Psoas muscle (tissue), 8 donors: Measurements from ENCODE around the gene TOGARAM1. TPM values are rescaled to one million over a fixed set of nuclear protein-coding genes. Genes with fewer than 3 reads are reported as not detected.

Experiments
- ATAC-seq, 4 donors: fragments of 200-7000 bp; cut with Tn5 transposase; one replicate each; pipeline ENCODE4 v1.9.1; 2020; ENCODE audit warnings: moderate library complexity in 3 of 4, mild to moderate bottlenecking in 2 of 4
- DNase-seq, 2 donors: peaks; one replicate each; pipeline ENCODE4 v3.0.0-alpha.2; 2020
- H3K27ac ChIP-seq: fragments of 200-600 bp; one replicate; pipeline ENCODE4 v1.8.0; 2022
- H3K27me3 ChIP-seq, 3 donors: fragments of 200-600 bp in 1 of 3; one replicate each; pipeline versions ENCODE4 v1.6.1 to v1.8.0; 2013 to 2022; ENCODE audit warnings: low read length in 2 of 3, mild to moderate bottlenecking in 2 of 3, moderate library complexity in 1 of 3; ENCODE audit not compliant: insufficient read depth in 3 of 3
- H3K36me3 ChIP-seq, 2 donors: fragments of 200-600 bp in 1 of 2; one replicate each; pipeline versions ENCODE4 v1.6.1 to v1.8.0; 2013 to 2022; ENCODE audit warnings: low read depth in 1 of 2, mild to moderate bottlenecking in 1 of 2, moderate library complexity in 1 of 2; ENCODE audit not compliant: insufficient read depth in 1 of 2
- H3K4me1 ChIP-seq: fragments of 200-600 bp; one replicate; pipeline ENCODE4 v1.8.0; 2022
- H3K4me3 ChIP-seq: fragments of 200-600 bp; one replicate; pipeline ENCODE4 v1.8.0; 2022; ENCODE audit warnings: mild to moderate bottlenecking
- H3K9me3 ChIP-seq: fragments of 200-600 bp; one replicate; pipeline ENCODE4 v1.8.0; 2022
- CTCF ChIP-seq: fragments of 200-600 bp; IDR thresholded peaks from one replicate; pipeline ENCODE4 v1.8.0; 2022; ENCODE audit warnings: antibody characterized with exemption
- WGBS, 3 donors: extraction: QIAGEN DNeasy Blood & Tissue Kit; methylation state at CpG; one replicate each; pipeline versions ENCODE4 v1.1.6 to v1.1.7; 2013; 5-methylcytosine and 5-hydroxymethylcytosine counted together
- intact Hi-C, 2 donors: fragments of 100-400 bp; cut with DNase I; formaldehyde crosslinking; loops; one replicate each; pipeline versions ENCODE4 v1.11.0 to v1.14.2; 2022
- polyA plus RNA-seq, 3 donors: library from polyadenylated mRNA; stranded (reverse); fragments of 200-250 nt; gene quantifications; one replicate each; pipeline ENCODE4 v1.2.3, GENCODE V29; 2013
- total RNA-seq, 4 donors: library from RNA; stranded (reverse); fragmentation: NEBNext Ultra II Directional in 2 of 4; extraction: Animal tissue kit (Norgen Biotek cat#: 25700) in 2 of 4; gene quantifications; one replicate each; pipeline versions ENCODE4 v1.2.1 to v1.2.4, GENCODE V29; 2021 to 2023
- donor health status: healthy with polysubstance abuse.
- donor health status: DM: no; HTN: no; CAD: no; lungs with moderate emphysema.
- donor health status: Bipolar disorder and iron deficiency.
- donor health status: healthy.
- donor health status: DM: yes; HTN: yes; CAD: no.
- donor health status: DM: no; HTN: no; CAD: no.
- donor health status: DM: no; HTN: no; CAD: no.
- donor health status: DM: yes; HTN: yes; CAD: no.

Gene TOGARAM1
- total and polyA plus RNA-seq, 7 donors, result 5.1 to 16.0 (median 9.1) TPM

- no peaks in the 10 kb centered on the region for H3K27me3 ChIP-seq
- ATAC-seq, result no peak
- H3K27ac ChIP-seq, result no peak overlapping the region
- no peak for DNase-seq
- no peak for TF ChIP-seq CTCF
- no peaks in the 10 kb centered on the region for H3K4me1 ChIP-seq
- peaks cover 5% of the 10 kb centered on the region for H3K9me3 ChIP-seq
- H3K36me3 ChIP-seq, result peaks cover 4 to 47% of the 10 kb centered on the region in 2 donors
- H3K4me3 ChIP-seq, result no peak overlapping the region
- 97 to 100% (median 98%) methylated on average over 1 of the region's 1 CpG for WGBS, 3 donors
- intact Hi-C loops, result no loop called here
Measured at GRCh38 chr14:44942436-44942835, 19.6 kb upstream of the TOGARAM1 start.

GRCh38 chr14:44944107-44944506 is 17.9 kb upstream of the TOGARAM1 start:
- intact Hi-C loops, result no loop called here
- Histone ChIP-seq H3K4me1 (no peaks in the 10 kb centered on the region), H3K4me3 (no peak overlapping the region), H3K9me3 (peaks cover 9% of the 10 kb centered on the region), H3K27ac (no peak overlapping the region), H3K36me3 (peaks cover 4 to 46% of the 10 kb centered on the region in 2 donors), H3K27me3 (no peaks in the 10 kb centered on the region)
- ATAC-seq, result no peak
- no peak for TF ChIP-seq CTCF
- no peak for DNase-seq

GRCh38 chr14:44945264-44945663 is 16.7 kb upstream of the TOGARAM1 start:
- Histone ChIP-seq H3K27me3 (no peaks in the 10 kb centered on the region), H3K36me3 (peaks cover 4 to 43% of the 10 kb centered on the region in 2 donors), H3K27ac (no peak overlapping the region), H3K4me1 (peaks cover under 1% of the 10 kb centered on the region), H3K9me3 (peaks cover 9% of the 10 kb centered on the region), H3K4me3 (no peak overlapping the region)
- WGBS, 3 donors, result 42 to 56% (median 49%) methylated on average over 4 of the region's 4 CpGs
- intact Hi-C loops, result no loop called here
- ATAC-seq, result no peak
- no peak for TF ChIP-seq CTCF
- no peak for DNase-seq

GRCh38 chr14:44951051-44951450 is 10.9 kb upstream of the TOGARAM1 start:
- intact Hi-C loops, result no loop called here
- no peak for ATAC-seq
- DNase-seq, result no peak
- Histone ChIP-seq H3K27ac (no peak overlapping the region), H3K27me3 (no peaks in the 10 kb centered on the region), H3K4me1 (peaks cover 5% of the 10 kb centered on the region), H3K4me3 (no peak overlapping the region), H3K9me3 (peaks cover 9% of the 10 kb centered on the region), H3K36me3 (peaks cover 3% of the 10 kb centered on the region in 2 donors)
- WGBS, 3 donors, result 59 to 86% (median 72%) methylated on average over 2 of the region's 2 CpGs
- TF ChIP-seq CTCF, result no peak

- WGBS, 3 donors, result 86 to 88% (median 86%) methylated on average over 4 of the region's 4 CpGs
- DNase-seq, result no peak
- H3K36me3 ChIP-seq, result peaks cover 3% of the 10 kb centered on the region in 2 donors
- intact Hi-C loops, result no loop called here
- no peak overlapping the region for H3K27ac ChIP-seq
- H3K4me1 ChIP-seq, result peaks cover 11% of the 10 kb centered on the region
- H3K4me3 ChIP-seq, result no peak overlapping the region
- peaks cover 3% of the 10 kb centered on the region for H3K9me3 ChIP-seq
- no peaks in the 10 kb centered on the region for H3K27me3 ChIP-seq
- no peak for TF ChIP-seq CTCF
- no peak for ATAC-seq
Measured at GRCh38 chr14:44952391-44953110, 9.4 kb upstream of the TOGARAM1 start.
